Stimulated activated naive CD8-positive, alpha-beta T cell treated with anti-CD3 and anti-CD28 coated beads, Interleukin-15, amount 100 ng/mL, for 72 hours (primary cell): ENCODE measurements around the gene C1QTNF1.
"Not testable (repeated sequence)": the region's sequence is repeated elsewhere in the genome, so short reads cannot be mapped to it uniquely, and the experiment has no call there.

Experiments
- ATAC-seq: fragments of 150-1000 bp; cut with Tn5 transposase; 2 replicates; pipeline ENCODE4 v1.10.0; 2021; ENCODE audit warnings: mild to moderate bottlenecking, moderate library complexity
- DNase-seq, 2 donors: peaks; one replicate each; pipeline ENCODE4 v3.0.0; 2021 to 2022
- H3K27ac Mint-ChIP-seq, 2 donors: one replicate each; pipeline ENCODE4 v1.8.0; 2022; ENCODE audit warnings: mild to moderate bottlenecking in 2 of 2, mixed read lengths in 2 of 2, moderate library complexity in 2 of 2
- H3K27me3 Mint-ChIP-seq: one replicate; pipeline ENCODE4 v1.8.0; 2022; ENCODE audit warnings: mixed read lengths
- H3K4me1 Mint-ChIP-seq: one replicate; pipeline ENCODE4 v1.8.0; 2022; ENCODE audit warnings: mild to moderate bottlenecking, mixed read lengths
- H3K4me3 Mint-ChIP-seq, 2 donors: one replicate each; pipeline ENCODE4 v1.8.0; 2022; ENCODE audit warnings: mild to moderate bottlenecking in 2 of 2, mixed read lengths in 2 of 2, moderate library complexity in 1 of 2
- H3K9me3 Mint-ChIP-seq, 2 donors: one replicate each; pipeline ENCODE4 v1.8.0; 2022; ENCODE audit warnings: mixed read lengths in 2 of 2

The C1QTNF1 gene

DNA sequence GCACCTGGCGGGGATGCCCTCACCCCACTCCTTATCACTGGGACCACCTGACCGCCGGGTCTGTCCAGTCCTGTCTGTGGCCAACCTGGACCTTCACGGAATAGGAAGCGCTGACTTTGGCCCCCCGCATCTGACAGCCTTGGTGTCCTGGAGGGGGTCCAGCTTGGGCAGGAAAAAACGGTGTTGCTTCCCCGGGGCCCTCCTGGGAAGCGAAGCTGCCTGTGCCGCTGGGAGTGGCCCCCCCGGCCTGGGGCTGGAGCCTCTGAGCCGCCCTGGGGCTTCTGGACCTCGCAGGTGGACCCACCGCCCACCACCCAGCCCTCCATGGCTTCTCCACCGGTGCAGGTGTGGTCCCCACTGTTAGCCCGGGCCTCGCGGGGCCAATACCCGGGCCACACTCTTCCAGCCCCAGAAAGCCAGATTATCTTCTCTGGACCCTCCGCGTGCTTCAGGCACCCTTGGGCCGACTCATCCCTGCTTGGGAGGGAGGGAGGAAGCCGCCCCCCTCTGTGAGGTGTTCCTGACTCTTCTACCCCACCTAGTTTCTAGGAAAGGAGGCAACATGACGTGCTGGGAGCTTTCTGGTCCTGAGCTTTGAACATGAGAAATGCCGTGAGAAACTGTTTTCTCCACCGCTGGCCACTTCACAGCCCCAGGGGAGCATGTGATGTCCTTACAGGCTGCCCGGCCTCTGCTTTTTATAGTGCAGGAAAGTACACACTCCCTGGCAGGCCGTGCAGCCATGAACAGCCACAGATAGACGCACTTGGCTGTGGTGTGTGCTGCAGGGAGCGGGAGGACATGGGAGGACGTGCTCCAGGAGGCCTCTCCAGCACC lies 1.1 kb downstream of the C1QTNF1 start:
- DNase-seq (no peak), ATAC-seq (peak; percentile 5)
- Mint-ChIP-seq H3K9me3 (no peaks in the 10 kb centered on the region), H3K4me1 (peaks cover 20% of the 10 kb centered on the region), H3K27me3 (peaks cover 79% of the 10 kb centered on the region), H3K27ac (no peak overlapping the region), H3K4me3 (peak overlapping the region; percentile 86 to 92)

DNA sequence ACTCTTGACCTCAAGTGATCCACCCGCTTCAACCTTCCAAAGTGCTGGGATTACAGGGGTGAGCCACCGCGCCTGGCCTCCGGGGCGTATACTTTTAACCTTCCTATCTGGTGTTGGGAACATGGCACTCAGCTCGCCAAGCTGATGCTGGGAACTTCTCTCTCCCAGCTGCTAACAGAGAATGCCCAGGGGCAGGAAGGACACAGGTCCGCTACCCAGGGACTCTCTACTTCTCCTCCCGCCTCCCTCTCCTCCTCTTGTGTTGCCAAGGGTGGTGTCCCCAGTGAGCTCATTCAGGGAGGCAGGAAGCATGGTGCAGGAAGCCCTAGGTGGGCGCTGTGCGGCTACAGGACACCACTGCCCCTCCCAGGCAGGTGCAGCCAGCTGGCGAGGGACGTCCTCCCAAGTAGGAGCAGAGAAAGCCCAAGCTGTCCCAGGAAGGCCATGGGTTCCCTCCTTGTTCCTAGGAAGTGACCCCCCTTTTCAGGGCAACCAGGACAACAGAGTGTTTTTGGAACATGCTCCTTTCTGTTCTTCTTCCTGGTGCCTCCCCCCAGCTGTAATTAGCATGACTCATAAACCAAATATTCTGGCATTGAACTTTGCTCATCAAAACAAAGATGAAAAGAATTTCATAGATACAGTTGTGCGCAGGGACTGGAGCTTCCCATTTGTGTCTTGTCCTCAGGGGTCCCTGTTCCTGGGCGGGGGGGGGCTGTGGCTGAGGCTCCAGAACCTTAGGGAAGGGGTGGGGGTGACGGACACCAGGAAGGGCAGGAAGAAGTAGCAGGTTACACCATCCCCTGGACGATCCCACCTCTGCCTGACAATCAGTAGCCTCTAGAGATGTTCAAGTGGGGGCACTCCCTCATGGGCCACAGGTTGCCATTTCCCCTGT lies 2.7 kb downstream of the C1QTNF1 start:
- H3K4me3 Mint-ChIP-seq: no peak overlapping the region
- peaks cover 20% of the 10 kb centered on the region for H3K4me1 Mint-ChIP-seq
- H3K27ac Mint-ChIP-seq: no peak overlapping the region
- ATAC-seq: no peak
- H3K9me3 Mint-ChIP-seq: no peaks in the 10 kb centered on the region
- no peak for DNase-seq
- peaks cover 75% of the 10 kb centered on the region for H3K27me3 Mint-ChIP-seq

DNA sequence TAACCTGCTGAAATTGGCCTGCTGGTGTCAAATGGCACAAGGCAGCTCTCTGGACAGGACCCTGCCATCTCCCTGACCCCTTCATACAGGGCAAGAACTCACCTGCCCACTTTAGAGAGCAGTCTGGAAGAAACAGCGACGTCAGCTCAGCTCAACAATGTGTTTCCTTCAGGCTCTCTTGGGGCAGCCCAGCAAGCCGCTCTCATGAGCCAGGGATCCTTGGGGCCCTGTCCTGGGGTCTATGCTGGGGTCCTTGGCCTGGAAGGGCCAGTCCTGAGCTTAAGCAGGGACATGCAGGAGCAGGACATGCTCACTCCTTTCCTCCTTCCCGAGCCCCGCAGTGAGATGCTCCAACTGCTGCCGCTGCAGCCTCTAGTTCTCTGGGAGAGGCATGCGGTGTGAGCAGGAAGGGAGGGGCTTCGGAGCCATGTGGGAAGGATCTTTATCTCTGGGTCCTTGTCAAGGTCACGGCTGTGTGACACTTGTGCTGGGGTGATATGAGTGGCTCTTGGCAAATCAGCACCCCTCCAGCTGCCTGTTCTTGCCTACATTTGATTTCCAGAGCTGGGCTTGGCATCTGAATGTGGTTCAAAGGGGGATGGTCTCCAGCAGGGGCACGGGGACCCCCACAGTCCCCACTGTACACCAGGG lies 3.4 kb downstream of the C1QTNF1 start:
- peaks cover 77% of the 10 kb centered on the region for H3K27me3 Mint-ChIP-seq
- no peaks in the 10 kb centered on the region for H3K9me3 Mint-ChIP-seq
- no peak overlapping the region for H3K4me3 Mint-ChIP-seq
- peaks cover 20% of the 10 kb centered on the region for H3K4me1 Mint-ChIP-seq
- no peak for DNase-seq
- H3K27ac Mint-ChIP-seq: no peak overlapping the region
- ATAC-seq: no peak

DNA sequence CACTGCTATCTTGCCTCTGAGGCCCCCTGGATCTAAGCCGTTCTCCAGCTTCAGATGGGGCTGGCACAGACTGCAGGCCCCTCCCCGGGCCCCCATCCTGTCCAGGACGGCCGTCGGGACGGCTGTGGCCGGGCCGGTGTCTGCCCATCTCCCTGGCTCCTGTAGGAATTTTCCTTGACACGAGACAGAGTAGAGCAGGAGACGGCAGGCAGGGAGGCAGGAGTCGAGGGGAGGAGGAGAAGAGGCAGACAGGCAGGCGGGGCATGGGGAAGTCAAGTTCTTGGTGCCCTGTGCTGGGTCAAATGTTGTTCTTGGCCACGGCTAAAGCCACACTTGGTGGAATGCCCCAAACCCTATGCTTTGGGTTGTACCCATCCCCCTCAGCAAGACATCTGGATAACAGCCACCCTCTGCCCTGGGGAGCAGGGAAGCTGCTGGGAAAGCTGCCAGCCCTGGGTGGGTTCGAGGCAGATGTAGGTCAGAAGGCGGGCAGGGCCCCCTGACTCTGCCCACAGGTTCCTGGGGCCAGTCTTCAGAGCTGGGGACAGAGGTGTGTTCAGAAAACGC lies 4.0 kb downstream of the C1QTNF1 start:
- no peak for DNase-seq
- ATAC-seq: no peak
- Mint-ChIP-seq H3K4me3 (no peak overlapping the region), H3K9me3 (no peaks in the 10 kb centered on the region), H3K27ac (no peak overlapping the region), H3K27me3 (peaks cover 74% of the 10 kb centered on the region), H3K4me1 (peaks cover 20% of the 10 kb centered on the region)

DNA sequence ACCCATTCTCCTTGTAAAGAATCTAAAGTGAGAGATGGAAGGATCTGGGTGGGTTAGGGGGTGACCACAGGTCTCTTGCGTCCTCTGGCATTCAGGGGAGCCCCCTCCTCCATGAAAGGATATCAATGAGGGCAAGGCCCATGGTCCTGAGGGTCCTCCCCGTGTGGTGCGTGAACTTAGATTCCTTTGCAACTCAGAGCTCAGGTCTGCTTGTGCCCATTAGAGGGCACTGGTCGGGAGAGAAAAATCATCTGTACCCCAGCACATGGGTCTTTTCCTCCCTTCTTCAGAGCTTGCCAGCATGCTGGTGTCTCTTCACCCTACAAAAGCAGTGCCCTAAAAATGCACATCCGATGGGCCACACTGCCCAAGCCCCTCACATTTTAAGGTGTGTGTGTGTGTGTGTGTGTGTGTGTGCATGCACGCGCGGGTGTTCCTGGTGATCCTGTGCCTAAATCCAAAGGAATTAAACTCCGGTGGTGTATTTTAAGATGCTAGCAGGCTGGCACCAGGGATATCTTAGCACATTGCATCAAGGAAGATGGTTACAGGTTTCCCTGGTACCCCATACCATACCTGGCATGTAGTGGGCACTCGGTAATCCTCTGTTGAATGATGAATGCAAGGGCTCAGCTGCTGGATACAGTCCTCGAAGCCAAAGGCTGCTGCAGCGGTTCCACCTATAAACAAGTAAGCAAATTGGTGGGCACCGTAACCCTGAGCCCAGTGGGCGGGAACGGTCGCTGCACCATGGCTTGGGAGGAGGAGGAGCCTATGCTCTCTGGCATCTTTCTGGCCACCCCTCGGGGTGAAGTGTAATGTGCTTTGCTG lies 4.7 kb downstream of the C1QTNF1 start:
- DNase-seq (no peak), ATAC-seq (no peak)
- H3K4me3 Mint-ChIP-seq: no peak overlapping the region
- no peak overlapping the region for H3K27ac Mint-ChIP-seq
- peaks cover 67% of the 10 kb centered on the region for H3K27me3 Mint-ChIP-seq
- no peaks in the 10 kb centered on the region for H3K9me3 Mint-ChIP-seq
- H3K4me1 Mint-ChIP-seq: peaks cover 17% of the 10 kb centered on the region

DNA sequence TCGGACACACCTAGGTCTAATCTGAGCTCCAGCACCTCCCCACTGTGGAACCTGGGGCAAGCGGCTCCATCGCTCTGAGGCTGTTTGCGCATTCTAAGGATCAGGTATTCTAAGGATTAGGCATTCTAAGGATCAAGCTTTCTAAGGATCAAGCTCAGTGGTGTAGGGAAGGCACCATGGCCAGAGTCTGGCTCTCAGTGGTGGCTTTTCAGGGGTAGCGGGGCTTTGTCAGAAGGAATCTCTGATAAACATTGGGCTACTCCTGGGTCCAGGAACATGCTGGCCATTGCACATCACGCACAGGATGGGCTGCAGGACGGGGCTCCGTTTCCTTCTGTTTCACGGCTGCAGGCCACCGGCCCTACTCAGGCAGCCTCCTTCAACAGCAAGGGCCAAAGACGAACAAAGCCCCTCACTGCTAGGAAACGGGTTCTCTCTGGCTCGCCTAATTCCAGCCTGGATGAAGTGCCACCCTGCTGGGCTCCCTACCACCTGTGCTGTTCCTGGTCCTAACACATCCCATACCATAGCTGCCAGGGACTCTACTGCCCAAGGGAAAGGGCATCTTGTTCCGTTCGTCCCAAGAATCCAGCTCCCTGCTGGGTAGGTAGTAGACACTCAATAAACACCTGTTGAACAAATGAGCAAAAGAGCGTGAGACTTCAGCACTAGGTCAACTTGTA lies 5.5 kb downstream of the C1QTNF1 start:
- Mint-ChIP-seq H3K27ac (peak overlapping the region in 1 of 2 donors; percentile 74), H3K27me3 (peaks cover 59% of the 10 kb centered on the region), H3K9me3 (no peaks in the 10 kb centered on the region), H3K4me1 (peaks cover 9% of the 10 kb centered on the region), H3K4me3 (no peak overlapping the region)
- DNase-seq (no peak), ATAC-seq (no peak)

DNA sequence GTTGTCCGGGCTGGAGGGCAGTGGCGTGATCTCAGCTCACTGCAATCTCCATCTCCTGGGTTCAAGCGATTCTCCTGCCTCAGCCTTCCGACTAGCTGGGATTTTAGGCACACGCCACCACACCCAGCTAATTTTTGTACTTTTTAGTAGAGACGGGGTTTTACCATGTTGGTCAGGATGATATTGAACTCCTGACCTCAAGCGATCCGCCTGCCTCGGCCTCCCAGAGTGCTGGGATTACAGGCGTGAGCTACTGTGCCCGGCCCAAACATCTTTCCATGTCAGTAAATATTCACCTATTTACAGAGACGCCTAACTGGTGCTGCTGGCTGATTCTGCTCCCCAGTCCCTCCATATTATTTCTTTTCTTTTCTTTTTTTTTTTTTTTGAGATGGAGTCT lies 6.7 kb downstream of the C1QTNF1 start:
- not testable (repeated sequence) for ATAC-seq, H3K27ac Mint-ChIP-seq, H3K9me3 Mint-ChIP-seq, H3K4me3 Mint-ChIP-seq, H3K4me1 Mint-ChIP-seq, DNase-seq
- H3K27me3 Mint-ChIP-seq: peaks cover 48% of the 10 kb centered on the region

DNA sequence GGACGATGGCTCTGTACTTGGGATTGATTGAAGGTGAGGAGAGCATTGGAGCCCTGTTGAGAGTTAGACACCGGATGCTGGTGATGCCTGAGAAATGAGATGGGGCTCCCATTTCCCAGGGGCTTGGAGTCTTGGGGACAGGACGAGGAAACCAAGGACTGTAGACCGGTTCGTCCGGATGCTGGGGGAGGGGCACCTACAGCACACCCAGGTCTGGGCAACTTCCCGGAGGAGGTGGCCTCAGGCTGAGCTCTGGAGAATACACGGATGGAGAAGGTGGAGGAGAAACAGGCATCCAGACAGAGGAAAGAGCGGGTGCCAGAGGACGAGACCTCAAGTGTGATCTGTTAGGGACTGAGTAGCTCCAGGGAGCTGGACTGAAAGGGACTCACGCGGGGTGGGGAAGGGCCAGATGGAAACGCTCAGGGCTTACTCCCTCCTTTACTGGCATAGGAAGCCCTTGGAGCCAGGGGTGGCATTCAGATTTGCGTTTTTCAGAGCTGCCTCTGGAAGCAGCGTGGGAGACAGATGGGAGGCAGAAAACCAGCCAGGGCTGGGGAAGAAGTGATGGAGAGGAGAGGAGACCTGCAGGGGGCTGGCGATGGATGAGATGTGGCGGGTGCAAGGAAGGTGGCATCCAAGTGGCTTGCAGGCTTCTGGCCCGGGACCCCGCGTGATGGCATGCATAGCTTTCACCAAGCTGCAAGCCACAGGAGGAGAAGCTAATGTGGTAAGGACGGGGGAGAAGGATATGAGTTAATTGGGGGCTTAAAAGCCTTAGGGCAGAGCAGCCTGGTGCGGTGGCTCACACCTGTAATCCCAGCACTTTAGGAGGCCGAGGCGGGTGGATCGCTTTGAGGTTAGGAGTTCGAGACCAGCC lies 8.3 kb downstream of the C1QTNF1 start:
- H3K27ac Mint-ChIP-seq: peak overlapping the region in 1 of 2 donors; percentile 23
- peaks cover 35% of the 10 kb centered on the region for H3K27me3 Mint-ChIP-seq

DNA sequence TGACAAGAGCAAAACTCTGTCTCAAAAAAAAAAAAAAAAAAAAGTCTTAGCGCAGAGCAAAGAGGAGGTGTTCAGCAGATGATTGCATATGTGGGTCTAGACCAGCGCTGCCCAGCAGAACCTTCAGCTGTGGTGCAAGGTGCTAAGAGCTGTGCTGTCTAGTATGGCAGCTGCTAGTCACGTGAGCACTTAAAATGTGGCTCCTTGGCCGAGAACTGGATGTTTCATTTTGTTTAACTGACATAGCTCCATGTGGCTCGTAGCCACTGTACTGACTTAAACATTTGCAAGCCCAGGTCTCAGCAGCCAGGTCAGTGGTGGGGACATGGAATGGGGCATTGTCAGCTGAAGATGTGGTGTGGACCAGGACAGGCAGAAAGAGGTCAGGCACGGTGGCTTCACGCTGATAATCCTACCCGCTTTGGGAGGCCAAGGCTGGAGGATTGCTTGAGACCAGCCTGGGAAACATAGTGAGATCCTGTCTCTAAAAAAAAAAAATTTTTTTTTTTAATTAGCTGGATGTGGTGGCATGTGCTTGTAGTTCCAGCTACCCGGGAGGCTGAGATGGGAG lies 9.2 kb downstream of the C1QTNF1 start:
- DNase-seq (no peak), ATAC-seq (no peak)
- peaks cover 26% of the 10 kb centered on the region for H3K27me3 Mint-ChIP-seq
- no peak overlapping the region for H3K27ac Mint-ChIP-seq
- no peaks in the 10 kb centered on the region for H3K4me1 Mint-ChIP-seq
- no peak overlapping the region for H3K4me3 Mint-ChIP-seq
- H3K9me3 Mint-ChIP-seq: no peaks in the 10 kb centered on the region

More for the DNA sequence above, 8.3 kb downstream of the C1QTNF1 start:
- no peaks in the 10 kb centered on the region for H3K9me3 Mint-ChIP-seq
- DNase-seq (no peak), ATAC-seq (no peak)
- no peaks in the 10 kb centered on the region for H3K4me1 Mint-ChIP-seq
- no peak overlapping the region for H3K4me3 Mint-ChIP-seq

DNA sequence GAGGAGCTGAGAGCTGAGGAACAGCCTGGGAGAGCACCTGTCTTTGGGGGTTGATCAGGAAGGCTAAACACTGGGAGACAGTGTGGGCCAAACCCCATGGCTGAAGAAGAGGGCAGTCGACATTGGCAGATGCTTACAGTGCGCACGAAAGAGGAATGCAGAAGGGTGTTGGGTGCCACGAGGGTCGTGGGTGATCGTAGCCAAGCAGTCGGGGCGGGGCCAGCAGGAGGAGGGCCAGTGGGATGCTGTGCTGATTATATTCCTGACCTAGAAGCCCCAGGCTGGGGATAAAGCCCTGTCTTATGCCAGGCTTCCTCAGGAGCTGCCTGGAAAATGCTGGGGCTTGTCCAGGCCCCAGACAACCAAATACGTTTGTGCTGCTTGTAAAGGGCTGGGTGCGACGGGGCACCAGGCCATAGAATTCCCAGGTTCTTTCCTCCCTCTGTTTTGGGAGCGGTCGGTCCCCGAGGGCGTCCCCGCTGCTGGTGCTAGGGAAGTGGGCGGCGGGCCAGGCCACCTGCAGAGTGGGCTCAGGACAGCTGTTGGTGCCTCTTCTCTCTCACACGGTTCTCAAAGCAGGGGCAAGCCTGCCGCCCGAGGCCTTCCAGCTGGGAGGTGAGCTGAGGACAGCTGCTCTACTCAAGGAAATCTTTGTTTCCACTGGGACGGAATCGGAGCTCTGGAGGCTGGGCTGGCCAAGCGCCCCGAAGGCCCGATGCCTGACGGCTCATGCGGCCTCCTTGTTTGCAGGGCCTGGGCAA lies 10.0 kb downstream of the C1QTNF1 start:
- no peak for DNase-seq
- no peak overlapping the region for H3K4me3 Mint-ChIP-seq
- no peaks in the 10 kb centered on the region for H3K9me3 Mint-ChIP-seq
- no peaks in the 10 kb centered on the region for H3K4me1 Mint-ChIP-seq
- ATAC-seq: no peak
- H3K27ac Mint-ChIP-seq: no peak overlapping the region
- H3K27me3 Mint-ChIP-seq: peaks cover 18% of the 10 kb centered on the region

DNA sequence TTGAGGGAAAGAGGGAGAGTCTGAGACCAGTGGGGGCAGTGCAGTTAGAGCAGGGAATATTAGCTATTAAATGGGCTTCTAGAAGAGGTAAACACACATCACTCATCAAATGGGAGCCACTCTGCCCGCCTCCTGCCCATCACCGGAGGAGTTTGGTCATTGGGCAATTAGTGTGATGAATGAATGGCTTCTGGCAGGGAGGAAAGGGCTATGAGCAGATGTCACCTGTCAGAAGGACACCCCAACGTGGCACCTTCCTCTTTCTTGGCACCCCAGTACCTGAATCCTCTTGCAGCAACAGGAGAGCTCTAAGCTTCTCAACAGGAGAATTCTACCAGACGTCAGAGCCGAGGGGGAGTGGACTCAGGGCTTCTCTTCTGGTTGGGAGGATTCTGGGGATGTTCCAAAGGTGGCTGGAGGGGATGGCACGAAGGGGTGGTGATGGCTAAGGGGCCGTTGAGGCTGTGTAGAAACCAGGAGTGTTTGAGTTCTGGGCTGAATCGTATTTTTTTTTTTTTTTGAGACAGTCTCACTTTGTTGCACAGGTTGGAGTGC lies 11.0 kb downstream of the C1QTNF1 start:
- Mint-ChIP-seq H3K27me3 (peaks cover 13% of the 10 kb centered on the region), H3K4me1 (no peaks in the 10 kb centered on the region), H3K4me3 (no peak overlapping the region), H3K27ac (peak overlapping the region in 1 of 2 donors; percentile 15), H3K9me3 (no peaks in the 10 kb centered on the region)
- DNase-seq: no peak
- ATAC-seq: no peak

DNA sequence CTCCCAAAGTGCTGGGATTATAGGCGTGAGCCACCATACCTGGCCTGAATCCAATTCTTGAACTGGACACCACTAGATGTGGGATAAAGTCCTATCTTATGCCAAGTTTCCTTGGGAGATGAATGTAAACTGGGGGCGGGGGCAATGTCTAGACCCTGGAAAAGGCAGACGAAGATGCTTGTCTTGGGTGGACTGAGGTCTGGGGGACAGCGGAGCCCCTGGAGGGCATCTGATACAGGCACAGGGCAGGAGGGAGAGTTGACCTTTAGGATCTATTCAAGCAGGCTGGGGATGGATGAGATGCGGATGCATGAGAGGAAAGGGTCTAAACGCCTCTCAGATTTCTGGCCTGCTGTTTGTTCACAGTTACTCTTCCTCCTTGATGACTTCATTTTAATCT lies 11.7 kb downstream of the C1QTNF1 start:
- Mint-ChIP-seq H3K9me3 (no peaks in the 10 kb centered on the region), H3K27me3 (peaks cover 13% of the 10 kb centered on the region), H3K4me1 (no peaks in the 10 kb centered on the region), H3K4me3 (no peak overlapping the region), H3K27ac (no peak overlapping the region)
- ATAC-seq (no peak), DNase-seq (no peak)
